Stimulated activated CD8-positive, alpha-beta memory T cell treated with anti-CD3 and anti-CD28 coated beads, Interleukin-12 subunit alpha, Interleukin-12 subunit beta, amount 100 ng/mL, for 4 hours (primary cell): Measurements from ENCODE around the gene P2RX6.

ENCODE experiments used
- DNase-seq: peaks from one replicate; pipeline ENCODE4 v3.0.0-alpha.2; 2020; ENCODE audit warnings: low read depth

The P2RX6 gene

GRCh38 chr22:21075516-21076138, 60.7 kb downstream of the P2RX6 start:
- DNase-seq = no peak

- DNase-seq = no peak
Observed at GRCh38 chr22:21076912-21077625, 62.1 kb downstream of the P2RX6 start.
